Measurements from ENCODE around the gene NNT. TPM values are rescaled to one million over a fixed set of nuclear protein-coding genes. Genes with fewer than 3 reads are reported as not detected.

Gene NNT
- total and polyA plus RNA-seq, 2 of the 8 experiments (the other 6 are each of a cell fraction or from before 2014, with no cell fraction given), result 11.0 to 22.2 TPM

DNA sequence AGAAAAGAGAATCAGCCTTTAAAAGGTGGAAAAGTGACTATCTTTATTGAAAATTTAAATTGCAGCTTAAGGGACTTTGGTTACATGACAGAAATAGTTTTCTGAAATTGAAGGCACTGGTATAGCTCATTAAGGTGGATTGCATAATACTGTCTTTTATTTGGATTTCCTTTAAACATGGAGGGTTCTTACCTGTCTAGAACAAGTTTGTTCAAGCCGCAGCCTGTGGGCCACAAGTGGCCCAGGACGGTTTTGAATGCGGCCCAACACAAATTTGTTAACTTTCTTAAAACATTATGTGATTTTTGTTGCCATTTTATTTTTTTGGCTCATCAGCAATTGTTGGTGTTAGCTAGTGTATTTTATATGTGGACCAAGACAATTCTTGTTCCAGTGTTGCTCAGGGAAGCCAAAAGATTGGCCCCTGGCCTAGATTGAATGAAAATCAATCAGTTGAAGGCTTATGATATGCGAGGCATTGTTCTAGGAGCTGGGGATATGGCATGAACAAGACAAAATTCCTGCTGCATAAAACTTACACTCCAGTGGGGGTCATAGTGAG, 18.0 kb downstream of the NNT start:
- no peak for FAIRE-seq

More for the DNA sequence above, 18.0 kb downstream of the NNT start:
- 90% methylated on average over 4 of the region's 4 CpGs; no CpG with 5 or more reads in 1 of the 2 experiments for WGBS, 2 experiments (ENCODE audit: extremely low coverage in 1 of 2, insufficient coverage in 1 of 2, insufficient read length in 1 of 2, insufficient replicate concordance in 2 of 2, low coverage in 1 of 2, low lambda C conversion rate in 2 of 2, missing lambda C conversion rate in 1 of 2)
- H3K79me1 ChIP-seq (ENCODE audit: low read depth, low read length), result no peaks in the 10 kb centered on the region
- no peak for TF ChIP-seq YY1 (IDR thresholded peaks at IDR 0.05; ENCODE audit: low read depth, low read length)
- no peak for TF ChIP-seq SP1 (IDR thresholded peaks at IDR 0.05; ENCODE audit: low read depth, low read length)
- TF ChIP-seq SIX5 (IDR thresholded peaks at IDR 0.05; ENCODE audit: low read depth, low read length), result no peak
- TF ChIP-seq RNF2 (IDR thresholded peaks at IDR 0.05; ENCODE audit: borderline replicate concordance, low read depth, low read length, missing control alignments, poor library complexity, severe bottlenecking), result no peak
- no peak overlapping the region for H4K91ac ChIP-seq (replicated peaks; ENCODE audit: insufficient read length, low read length)
- H4K5ac ChIP-seq (ENCODE audit: insufficient read length, low read depth, low read length), result no peak overlapping the region
- H3K4me1 ChIP-seq (replicated peaks in 1 of 4; ENCODE audit: control insufficient read depth in 3 of 4, insufficient read depth in 4 of 4, low read length in 3 of 4), result no peaks in the 10 kb centered on the region
- no peak overlapping the region for H3K56ac ChIP-seq (replicated peaks; ENCODE audit: insufficient read length, low read depth, low read length)
- no peak overlapping the region for H2AFZ ChIP-seq (ENCODE audit: low read length)
- H3K79me2 ChIP-seq (ENCODE audit: control insufficient read depth in 1 of 2, insufficient read depth in 2 of 2, low read length in 2 of 2), result no peaks in the 10 kb centered on the region
- CTCF ChIA-PET (ENCODE audit: partially characterized antibody), result interaction anchor here (1.0 to 5.5 kb wide), 2 partner anchors 11 to 12 kb away, joined by 3 to 31 read pairs; no protein-coding TSS in a partner anchor
- H3K14ac ChIP-seq (ENCODE audit: insufficient read length), result no peak overlapping the region
- H4K8ac ChIP-seq (ENCODE audit: extremely low read depth, insufficient read depth, low read length), result no peak overlapping the region
- H3K27me3 ChIP-seq (replicated peaks in 1 of 4; ENCODE audit: control insufficient read depth in 3 of 4, extremely low read depth in 1 of 4, insufficient read depth in 3 of 4, low read length in 3 of 4), result no peaks in the 10 kb centered on the region
- no peak overlapping the region for H3K18ac ChIP-seq (ENCODE audit: extremely low read depth, low read length)
- H2BK12ac ChIP-seq (ENCODE audit: low read depth, low read length), result no peak overlapping the region
- H2AK5ac ChIP-seq (ENCODE audit: low read depth, low read length), result no peak overlapping the region
- no peak overlapping the region for H2BK5ac ChIP-seq (ENCODE audit: low read depth, low read length)
- no peak overlapping the region for H3K4me2 ChIP-seq (ENCODE audit: insufficient read depth in 1 of 2, low read depth in 2 of 2, low read length in 2 of 2)
- no peak overlapping the region for H3K4ac ChIP-seq (replicated peaks; ENCODE audit: insufficient read length, low read depth, low read length)
- no peak overlapping the region for H2BK20ac ChIP-seq (ENCODE audit: low read length)
- no peaks in the 10 kb centered on the region; a peak in 2 of 8 replicates for H3K36me3 ChIP-seq (ENCODE audit: control insufficient read depth in 2 of 4, insufficient read depth in 4 of 4, low read length in 3 of 4)
- POLR2A ChIA-PET (ENCODE audit: partially characterized antibody), result interaction anchor here (0.6 to 0.8 kb wide), 2 partner anchors 106 to 482 kb away, joined by 3 to 4 read pairs; partner anchors contain the start of gene C5orf34
- H4K20me1 ChIP-seq (replicated peaks in 1 of 2; ENCODE audit: control insufficient read depth in 1 of 2, insufficient read depth in 2 of 2, low read length in 2 of 2), result no peaks in the 10 kb centered on the region
- H3K9me3 ChIP-seq (ENCODE audit: insufficient read depth in 2 of 2, low read depth in 1 of 2, low read length in 1 of 2), result no peaks in the 10 kb centered on the region
- no peak overlapping the region for H3K23ac ChIP-seq (ENCODE audit: insufficient read length)
- no peaks in the 10 kb centered on the region for H3K23me2 ChIP-seq (ENCODE audit: low read depth, low read length)
- H2BK120ac ChIP-seq (replicated peaks; ENCODE audit: low read depth, low read length), result no peak overlapping the region
- DNase-seq (ENCODE audit: low read depth in 1 of 2, low spot score in 2 of 2), result no peak
- H3K27ac ChIP-seq (ENCODE audit: low read depth, low read length), result no peak overlapping the region
- H2BK15ac ChIP-seq (ENCODE audit: low read length), result no peak overlapping the region
- no peak overlapping the region for H3K4me3 ChIP-seq (ENCODE audit: extremely low read depth in 1 of 4, insufficient read depth in 2 of 4, low read depth in 3 of 4, low read length in 4 of 4)
- H3K9ac ChIP-seq (replicated peaks in 1 of 4; ENCODE audit: extremely low read depth in 1 of 4, low read depth in 3 of 4, low read length in 3 of 4), result no peak overlapping the region
